HepG2 (cell line): ENCODE results near the gene RNASE12.

Experiments used
- FOXP1 ChIP-seq, 2 experiments: fragments of 450-650 bp in 1 of 2; IDR thresholded peaks; 2 replicates each; pipeline ENCODE4 v1.6.1; 2017 to 2018; ENCODE audit warnings: antibody characterized with exemption in 1 of 2
- TAF1 ChIP-seq: sonication (generic); formaldehyde crosslinking; IDR thresholded peaks from 2 replicates; pipeline ENCODE4 v1.4.0; 2020; ENCODE audit warnings: missing genetic modification reagents
- ZNF138 ChIP-seq: sonication (generic); formaldehyde crosslinking; IDR thresholded peaks from 2 replicates; pipeline ENCODE4 v1.5.0; 2020; ENCODE audit warnings: mild to moderate bottlenecking, low read depth, missing genetic modification reagents
- ZNF331 ChIP-seq: sonication (generic); formaldehyde crosslinking; IDR thresholded peaks from 2 replicates; pipeline ENCODE4 v1.4.0; 2020; ENCODE audit warnings: missing genetic modification reagents

DNA sequence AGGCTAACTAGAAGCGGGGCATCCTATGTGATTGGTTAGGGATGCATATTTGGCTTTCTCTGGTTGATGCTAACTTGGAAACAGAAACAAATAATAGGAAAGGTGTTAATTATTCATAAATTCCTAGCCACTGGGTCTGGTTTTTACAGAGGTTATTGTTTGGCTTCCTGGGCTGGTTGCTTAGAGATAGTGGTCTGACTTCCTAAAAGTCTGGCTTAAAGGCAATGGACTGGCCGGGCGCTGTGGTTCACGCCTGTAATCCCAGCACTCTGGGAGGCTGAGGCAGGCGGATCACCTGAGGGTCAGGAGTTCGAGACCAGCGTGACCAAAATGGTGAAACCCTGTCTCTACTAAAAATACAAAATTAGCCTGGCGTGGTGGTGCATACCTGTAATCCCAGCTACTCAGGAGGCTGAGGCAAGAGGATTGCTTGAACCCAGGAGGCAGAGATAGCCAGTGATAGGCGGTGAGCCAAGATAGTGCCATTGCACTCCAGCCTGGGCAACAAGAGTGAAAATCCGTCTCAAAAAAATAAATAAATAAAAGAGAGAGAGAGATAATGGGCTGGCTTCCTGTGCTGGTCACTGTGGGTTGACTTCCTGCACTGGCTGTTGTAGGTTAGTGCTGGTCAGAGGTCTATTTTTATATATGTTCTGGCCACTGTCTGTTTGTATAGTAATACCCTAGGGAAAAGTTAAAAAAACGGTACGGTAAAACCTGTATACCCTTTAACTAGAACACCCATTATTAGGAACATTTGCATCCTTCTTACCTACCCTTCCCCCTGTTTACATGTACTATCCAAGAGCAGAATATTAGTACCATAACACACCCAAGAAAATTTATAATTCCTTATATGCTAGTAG, 26.2 kb upstream of the RNASE12 start:
- TF ChIP-seq ZNF331 (CRISPR knock-in tag) (no peak), ZNF138 (CRISPR knock-in tag) (no peak), TAF1 (no peak), FOXP1 (IDR thresholded peaks at IDR 0.05) (no peak), FOXP1 (CRISPR knock-in tag; IDR thresholded peaks at IDR 0.05) (no peak)
